ENCODE data around the gene VAV3. TPM values are rescaled to one million over a fixed set of nuclear protein-coding genes. Genes with fewer than 3 reads are reported as not detected.

The VAV3 gene
- total RNA-seq, 1 donor from 2014 or later: 12.3 TPM

GRCh38 chr1:107817206-107817605 is 147.8 kb downstream of the VAV3 start:
- H3K36me3 Mint-ChIP-seq: no peaks in the 10 kb centered on the region
- H3K4me3 Mint-ChIP-seq: no peak overlapping the region
- no peaks in the 10 kb centered on the region for H3K9me3 Mint-ChIP-seq
- TF ChIP-seq CTCF (conservative IDR thresholded peaks at IDR 0.05): no peak
- no peaks in the 10 kb centered on the region for H3K27me3 Mint-ChIP-seq
- no peaks in the 10 kb centered on the region for H3K4me1 Mint-ChIP-seq (ENCODE audit: unreplicated experiment)
- DNase-seq (ENCODE audit: extremely low spot score, unreplicated experiment): no peak
- no peak overlapping the region for H3K27ac Mint-ChIP-seq

GRCh38 chr1:107810291-107810951 is 154.6 kb downstream of the VAV3 start:
- Mint-ChIP-seq H3K27ac (no peak overlapping the region), H3K9me3 (no peaks in the 10 kb centered on the region), H3K36me3 (no peaks in the 10 kb centered on the region), H3K4me3 (no peak overlapping the region), H3K4me1 (ENCODE audit: unreplicated experiment) (no peaks in the 10 kb centered on the region), H3K27me3 (no peaks in the 10 kb centered on the region)
- DNase-seq (ENCODE audit: extremely low spot score, unreplicated experiment): no peak
- no peak for TF ChIP-seq CTCF (conservative IDR thresholded peaks at IDR 0.05)

GRCh38 chr1:107807855-107808254 is 157.1 kb downstream of the VAV3 start:
- H3K27me3 Mint-ChIP-seq: no peaks in the 10 kb centered on the region
- H3K4me3 Mint-ChIP-seq: no peak overlapping the region
- no peaks in the 10 kb centered on the region for H3K36me3 Mint-ChIP-seq
- no peak for TF ChIP-seq CTCF (conservative IDR thresholded peaks at IDR 0.05)
- no peaks in the 10 kb centered on the region for H3K9me3 Mint-ChIP-seq
- H3K27ac Mint-ChIP-seq: no peak overlapping the region
- peaks cover 5% of the 10 kb centered on the region for H3K4me1 Mint-ChIP-seq (ENCODE audit: unreplicated experiment)
- no peak for DNase-seq (ENCODE audit: extremely low spot score, unreplicated experiment)

- TF ChIP-seq CTCF (conservative IDR thresholded peaks at IDR 0.05): no peak
- no peak for DNase-seq (ENCODE audit: extremely low spot score, unreplicated experiment)
- Mint-ChIP-seq H3K4me1 (ENCODE audit: unreplicated experiment) (peaks cover 5% of the 10 kb centered on the region), H3K36me3 (no peaks in the 10 kb centered on the region), H3K9me3 (no peaks in the 10 kb centered on the region), H3K4me3 (no peak overlapping the region), H3K27me3 (no peaks in the 10 kb centered on the region), H3K27ac (no peak overlapping the region)
These were observed 157.6 kb downstream of the VAV3 start for GRCh38 chr1:107807405-107807804.

- DNase-seq (ENCODE audit: extremely low spot score, unreplicated experiment): no peak
- H3K9me3 Mint-ChIP-seq: no peaks in the 10 kb centered on the region
- H3K36me3 Mint-ChIP-seq: no peaks in the 10 kb centered on the region
- H3K4me3 Mint-ChIP-seq: no peak overlapping the region
- peaks cover 5% of the 10 kb centered on the region for H3K4me1 Mint-ChIP-seq (ENCODE audit: unreplicated experiment)
- no peak overlapping the region for H3K27ac Mint-ChIP-seq
- no peak for TF ChIP-seq CTCF (conservative IDR thresholded peaks at IDR 0.05)
- H3K27me3 Mint-ChIP-seq: no peaks in the 10 kb centered on the region
These were observed 158.1 kb downstream of the VAV3 start for GRCh38 chr1:107806902-107807301.

- Mint-ChIP-seq H3K9me3 (peaks cover 9% of the 10 kb centered on the region), H3K4me1 (ENCODE audit: unreplicated experiment) (peaks cover 5% of the 10 kb centered on the region), H3K36me3 (no peaks in the 10 kb centered on the region), H3K27me3 (no peaks in the 10 kb centered on the region), H3K27ac (no peak overlapping the region), H3K4me3 (no peak overlapping the region)
- no peak for DNase-seq (ENCODE audit: extremely low spot score, unreplicated experiment)
- no peak for TF ChIP-seq CTCF (conservative IDR thresholded peaks at IDR 0.05)
These were observed 160.2 kb downstream of the VAV3 start for GRCh38 chr1:107804741-107805140.
